Natural killer cell treated with Interleukin-12 subunit alpha and Interleukin-12 subunit beta and Interleukin-15 and Interleukin-18, amount 100 ng/mL, for 72 hours (primary cell): ENCODE data around the gene COLEC11. TPM values are rescaled to one million over a fixed set of nuclear protein-coding genes. Genes with fewer than 3 reads are reported as not detected.
"Not testable (repeated sequence)": the region's sequence is repeated elsewhere in the genome, so short reads cannot be mapped to it uniquely, and the experiment has no call there.

Source experiments
- ATAC-seq, 2 donors: fragments of 150-1000 bp; cut with Tn5 transposase in 1 of 2; sonication (Bioruptor Pico), chemical (Tn5 transposase) in 1 of 2; 2 replicates each; pipeline ENCODE4 v1.10.0; 2021
- DNase-seq: peaks from one replicate; pipeline ENCODE4 v3.0.0; 2022; ENCODE audit warnings: low spot score
- H3K27ac Mint-ChIP-seq, 2 donors: 1 replicate in 1 of 2; 2 replicates in 1 of 2; pipeline ENCODE4 v1.8.0; 2022; ENCODE audit warnings: mixed read lengths in 2 of 2, mild to moderate bottlenecking in 1 of 2, moderate library complexity in 1 of 2
- H3K27me3 Mint-ChIP-seq, 2 donors: 1 replicate in 1 of 2; 2 replicates in 1 of 2; pipeline ENCODE4 v1.8.0; 2022; ENCODE audit warnings: mixed read lengths in 2 of 2
- H3K36me3 Mint-ChIP-seq: one replicate; pipeline ENCODE4 v1.8.0; 2022; ENCODE audit warnings: mixed read lengths
- H3K4me1 Mint-ChIP-seq, 2 donors: 1 replicate in 1 of 2; 2 replicates in 1 of 2; pipeline ENCODE4 v1.8.0; 2022; ENCODE audit warnings: low read depth in 2 of 2, mixed read lengths in 2 of 2, mild to moderate bottlenecking in 1 of 2
- H3K4me3 Mint-ChIP-seq: one replicate; pipeline ENCODE4 v1.8.0; 2022; ENCODE audit warnings: mixed read lengths
- H3K9me3 Mint-ChIP-seq: 2 replicates; pipeline ENCODE4 v1.8.0; 2022; ENCODE audit warnings: mixed read lengths
- total RNA-seq, 2 donors: library from RNA; stranded (reverse); gene quantifications; one replicate each; pipeline ENCODE4 v1.2.3, GENCODE V29; 2022

Gene COLEC11
- total RNA-seq, 2 donors from 2014 or later = 0.48 TPM; not detected in 1

GRCh38 chr2:3659447-3660432 is 64.8 kb downstream of the COLEC11 start:
- DNase-seq (peak; percentile 41), ATAC-seq (no peak)
- no peaks in the 10 kb centered on the region for H3K9me3 Mint-ChIP-seq
- no peak overlapping the region for H3K4me3 Mint-ChIP-seq
- H3K27ac Mint-ChIP-seq = no peak overlapping the region
- no peaks in the 10 kb centered on the region for H3K36me3 Mint-ChIP-seq
- H3K27me3 Mint-ChIP-seq = peaks cover 0 to 7% of the 10 kb centered on the region in 2 donors
- H3K4me1 Mint-ChIP-seq = no peaks in the 10 kb centered on the region

GRCh38 chr2:3660640-3661039 is 65.7 kb downstream of the COLEC11 start:
- H3K27ac Mint-ChIP-seq, DNase-seq: not testable (repeated sequence)

GRCh38 chr2:3661149-3661660 is 66.3 kb downstream of the COLEC11 start:
- no peak overlapping the region for H3K4me3 Mint-ChIP-seq
- H3K27me3 Mint-ChIP-seq = peaks cover 0 to 14% of the 10 kb centered on the region in 2 donors
- H3K9me3 Mint-ChIP-seq = no peaks in the 10 kb centered on the region
- ATAC-seq = no peak
- no peak overlapping the region for H3K27ac Mint-ChIP-seq
- H3K36me3 Mint-ChIP-seq = no peaks in the 10 kb centered on the region
- no peaks in the 10 kb centered on the region for H3K4me1 Mint-ChIP-seq
- no peak for DNase-seq

More at GRCh38 chr2:3660640-3661039, 65.7 kb downstream of the COLEC11 start:
- H3K4me1 Mint-ChIP-seq, H3K36me3 Mint-ChIP-seq, H3K4me3 Mint-ChIP-seq, ATAC-seq, H3K9me3 Mint-ChIP-seq: not testable (repeated sequence)
- peaks cover 0 to 12% of the 10 kb centered on the region in 2 donors for H3K27me3 Mint-ChIP-seq

- Mint-ChIP-seq H3K36me3 (no peaks in the 10 kb centered on the region), H3K9me3 (no peaks in the 10 kb centered on the region), H3K4me3 (no peak overlapping the region), H3K27ac (no peak overlapping the region), H3K27me3 (peaks cover 0 to 14% of the 10 kb centered on the region in 2 donors), H3K4me1 (no peaks in the 10 kb centered on the region)
- ATAC-seq = no peak
- no peak for DNase-seq
These were observed 67.3 kb downstream of the COLEC11 start for GRCh38 chr2:3662239-3662638.

- H3K9me3 Mint-ChIP-seq = no peaks in the 10 kb centered on the region
- H3K36me3 Mint-ChIP-seq = no peaks in the 10 kb centered on the region
- no peaks in the 10 kb centered on the region for H3K4me1 Mint-ChIP-seq
- H3K4me3 Mint-ChIP-seq = no peak overlapping the region
- DNase-seq = no peak
- peaks cover 0 to 14% of the 10 kb centered on the region in 2 donors for H3K27me3 Mint-ChIP-seq
- H3K27ac Mint-ChIP-seq = no peak overlapping the region
- no peak for ATAC-seq
These were observed 69.2 kb downstream of the COLEC11 start for GRCh38 chr2:3664118-3664517.

GRCh38 chr2:3664925-3665324 is 70.0 kb downstream of the COLEC11 start:
- DNase-seq (no peak), ATAC-seq (no peak)
- Mint-ChIP-seq H3K27me3 (peaks cover 4 to 14% of the 10 kb centered on the region in 2 donors), H3K4me1 (no peaks in the 10 kb centered on the region), H3K27ac (no peak overlapping the region), H3K9me3 (no peaks in the 10 kb centered on the region), H3K36me3 (no peaks in the 10 kb centered on the region), H3K4me3 (no peak overlapping the region)

GRCh38 chr2:3665886-3666612 is 71.1 kb downstream of the COLEC11 start:
- no peak for DNase-seq
- Mint-ChIP-seq H3K27ac (no peak overlapping the region), H3K36me3 (no peaks in the 10 kb centered on the region), H3K9me3 (no peaks in the 10 kb centered on the region), H3K4me3 (no peak overlapping the region), H3K27me3 (peaks cover 4 to 14% of the 10 kb centered on the region in 2 donors), H3K4me1 (no peaks in the 10 kb centered on the region)
- peak; percentile 33 to 41 for ATAC-seq

- Mint-ChIP-seq H3K9me3 (no peaks in the 10 kb centered on the region), H3K27ac (no peak overlapping the region), H3K4me3 (no peak overlapping the region), H3K36me3 (no peaks in the 10 kb centered on the region), H3K4me1 (no peaks in the 10 kb centered on the region), H3K27me3 (peaks cover 4 to 14% of the 10 kb centered on the region in 2 donors)
- DNase-seq (no peak), ATAC-seq (peak in 1 of 2 donors; percentile 8)
These were observed 71.7 kb downstream of the COLEC11 start for GRCh38 chr2:3666613-3666975.

GRCh38 chr2:3667151-3667631 is 72.3 kb downstream of the COLEC11 start:
- Mint-ChIP-seq H3K4me3 (no peak overlapping the region), H3K27me3 (peaks cover 4 to 14% of the 10 kb centered on the region in 2 donors), H3K4me1 (no peaks in the 10 kb centered on the region), H3K9me3 (no peaks in the 10 kb centered on the region), H3K27ac (no peak overlapping the region), H3K36me3 (no peaks in the 10 kb centered on the region)
- DNase-seq (no peak), ATAC-seq (no peak)

GRCh38 chr2:3669656-3670055 is 74.7 kb downstream of the COLEC11 start:
- H3K4me3 Mint-ChIP-seq = no peak overlapping the region
- H3K9me3 Mint-ChIP-seq = no peaks in the 10 kb centered on the region
- no peak for DNase-seq
- no peak for ATAC-seq
- no peak overlapping the region for H3K27ac Mint-ChIP-seq
- no peaks in the 10 kb centered on the region for H3K36me3 Mint-ChIP-seq
- peaks cover 4 to 7% of the 10 kb centered on the region in 2 donors for H3K27me3 Mint-ChIP-seq
- no peaks in the 10 kb centered on the region for H3K4me1 Mint-ChIP-seq

- no peak overlapping the region for H3K27ac Mint-ChIP-seq
- no peaks in the 10 kb centered on the region for H3K36me3 Mint-ChIP-seq
- no peak for DNase-seq
- no peak overlapping the region for H3K4me3 Mint-ChIP-seq
- no peak for ATAC-seq
- no peaks in the 10 kb centered on the region for H3K9me3 Mint-ChIP-seq
- H3K4me1 Mint-ChIP-seq = no peaks in the 10 kb centered on the region
- H3K27me3 Mint-ChIP-seq = peaks cover 4 to 5% of the 10 kb centered on the region in 2 donors
These were observed 75.5 kb downstream of the COLEC11 start for GRCh38 chr2:3670376-3670775.

- no peak for DNase-seq
- no peak for ATAC-seq
- Mint-ChIP-seq H3K27me3 (peaks cover 0 to 4% of the 10 kb centered on the region in 2 donors), H3K36me3 (no peaks in the 10 kb centered on the region), H3K9me3 (no peaks in the 10 kb centered on the region), H3K4me3 (no peak overlapping the region), H3K27ac (no peak overlapping the region), H3K4me1 (no peaks in the 10 kb centered on the region)
These were observed 76.0 kb downstream of the COLEC11 start for GRCh38 chr2:3670941-3671340.

GRCh38 chr2:3672861-3673678 is 78.2 kb downstream of the COLEC11 start:
- H3K27me3 Mint-ChIP-seq = peaks cover 0 to 4% of the 10 kb centered on the region in 2 donors
- ATAC-seq = peak; percentile 16 to 33

More at GRCh38 chr2:3672861-3673678, 78.2 kb downstream of the COLEC11 start:
- H3K36me3 Mint-ChIP-seq = no peaks in the 10 kb centered on the region
- no peaks in the 10 kb centered on the region for H3K4me1 Mint-ChIP-seq
- H3K9me3 Mint-ChIP-seq = no peaks in the 10 kb centered on the region
- H3K4me3 Mint-ChIP-seq = no peak overlapping the region
- no peak for DNase-seq
- H3K27ac Mint-ChIP-seq = no peak overlapping the region
